H1 (cell line): ENCODE data around the gene GUCY1A1. TPM values are rescaled to one million over a fixed set of nuclear protein-coding genes. Genes with fewer than 3 reads are reported as not detected.

ENCODE experiments used
- FOSL1 ChIP-seq: IDR thresholded peaks from 2 replicates; pipeline ENCODE4 v1.6.1; 2011; ENCODE audit warnings: mild to moderate bottlenecking, low read depth, low read length, moderate library complexity; ENCODE audit not compliant: insufficient read depth
- SIX5 ChIP-seq: IDR thresholded peaks from 2 replicates; pipeline ENCODE4 v1.6.1; 2011; ENCODE audit warnings: mild to moderate bottlenecking, low read depth, low read length
- TAF1 ChIP-seq: IDR thresholded peaks from 2 replicates; pipeline ENCODE4 v1.6.1; 2011; ENCODE audit warnings: mild to moderate bottlenecking, low read depth, low read length
- TBP ChIP-seq: IDR thresholded peaks from 2 replicates; pipeline ENCODE4 v1.6.1; 2011; ENCODE audit warnings: low read depth, low read length, improper control_type of control experiment
- polyA plus RNA-seq, 7 experiments: library from polyadenylated mRNA; depleted of rRNA in 3 of 7; stranded (reverse) in 5 of 7; unstranded in 2 of 7; fragments of >200 nt in 5 of 7; fragments of 200-250 nt in 2 of 7; gene quantifications; 1 replicate in 5 of 7; 2 replicates in 1 of 7; 4 replicates in 1 of 7; pipeline versions ENCODE4 v1.2.1 to v1.2.3, GENCODE V29; 2011 to 2013; ENCODE audit warnings: missing spikeins in 2 of 7, mixed read lengths in 2 of 7
- total RNA-seq: library from RNA; stranded (reverse); fragmentation: NEBNext Ultra II Directional; extraction: Animal tissue kit (Norgen Biotek cat#: 25700); gene quantifications from 2 replicates; pipeline ENCODE4 v1.2.1, GENCODE V29; 2021
- TF ChIP-seq, protein P1 (sequence below): IDR thresholded peaks from 2 replicates; pipeline ENCODE4 v1.6.1; 2011; ENCODE audit warnings: low read depth, mild to moderate bottlenecking, low read length; ENCODE audit not compliant: insufficient read depth

Gene GUCY1A1
- total and polyA plus RNA-seq, 2 of the 8 experiments (the other 6 are each of a cell fraction or from before 2014, with no cell fraction given), result not detected

DNA sequence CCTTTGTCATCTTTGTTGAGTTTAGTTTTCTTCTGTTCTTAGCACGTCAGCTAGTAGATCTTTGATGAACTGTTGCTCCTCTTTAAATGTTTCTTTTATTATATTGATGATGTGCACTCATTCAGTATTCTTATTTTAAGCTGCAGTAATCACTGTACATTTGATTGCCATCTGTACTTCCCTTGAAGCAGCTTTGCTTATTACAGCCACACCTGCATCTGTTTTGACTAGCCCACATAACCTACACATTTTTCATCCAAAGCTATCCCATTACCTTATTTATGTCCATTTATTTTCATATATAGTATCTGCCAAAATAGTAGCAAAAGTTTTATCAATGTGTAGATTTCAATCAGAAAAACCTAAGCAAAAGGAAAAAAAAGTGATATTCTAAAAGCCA is 68.3 kb downstream of the GUCY1A1 start (continued):
- TF ChIP-seq, protein P1, sequence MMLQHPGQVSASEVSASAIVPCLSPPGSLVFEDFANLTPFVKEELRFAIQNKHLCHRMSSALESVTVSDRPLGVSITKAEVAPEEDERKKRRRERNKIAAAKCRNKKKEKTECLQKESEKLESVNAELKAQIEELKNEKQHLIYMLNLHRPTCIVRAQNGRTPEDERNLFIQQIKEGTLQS, result no peak
- TF ChIP-seq TBP (no peak), FOSL1 (no peak), SIX5 (no peak), TAF1 (no peak)
- TF ChIP-seq, all 59 proteins: peak for 0
